K562 (cell line): ENCODE data around the gene NOTCH1. TPM values are rescaled to one million over a fixed set of nuclear protein-coding genes. Genes with fewer than 3 reads are reported as not detected.

Experiments used
- CUX1 ChIP-seq: fragments of 200-800 bp; sonication (Bioruptor generic); IDR thresholded peaks from 2 replicates; pipeline ENCODE4 v1.6.1; 2016; ENCODE audit warnings: missing genetic modification characterization, missing compliant biosample characterization
- CXXC5 ChIP-seq: fragments of 250-450 bp; sonication (Bioruptor Pico); IDR thresholded peaks from 2 replicates; pipeline ENCODE4 v1.8.0; 2022; ENCODE audit warnings: inconsistent platforms, mild to moderate bottlenecking, moderate library complexity
- HEY1 ChIP-seq: fragments of 250-450 bp; sonication (Bioruptor Pico); IDR thresholded peaks from 2 replicates; pipeline ENCODE4 v1.5.0; 2020; ENCODE audit warnings: mild to moderate bottlenecking, moderate library complexity, borderline replicate concordance
- HMG20A ChIP-seq: fragments of 450-650 bp; formaldehyde crosslinking; conservative IDR thresholded peaks from 2 replicates; pipeline ENCODE4 v1.4.0; 2020; ENCODE audit warnings: mild to moderate bottlenecking, mixed read lengths
- HNRNPH1 ChIP-seq: fragments of 200-400 bp; formaldehyde crosslinking; optimal IDR thresholded peaks from 2 replicates; pipeline ENCODE3; 2017; ENCODE audit warnings: low read depth, mild to moderate bottlenecking, low read length, moderate library complexity
- HOXB6 ChIP-seq: fragments of 250-450 bp; sonication (Bioruptor Pico); IDR thresholded peaks from 2 replicates; pipeline ENCODE4 v1.5.1; 2022; ENCODE audit warnings: mild to moderate bottlenecking, borderline replicate concordance
- JUNB ChIP-seq: fragments of 450-650 bp; formaldehyde crosslinking; conservative IDR thresholded peaks from 2 replicates; pipeline ENCODE4 v1.4.0; 2020; ENCODE audit warnings: mild to moderate bottlenecking
- KLF1 ChIP-seq: fragments of 450-650 bp; IDR thresholded peaks from 2 replicates; pipeline ENCODE4 v1.6.1; 2016; ENCODE audit warnings: missing genetic modification characterization, missing compliant biosample characterization
- KLF16 ChIP-seq: IDR thresholded peaks from 2 replicates; pipeline ENCODE4 v1.6.1; 2016; ENCODE audit warnings: antibody characterized with exemption
- MAFF ChIP-seq: IDR thresholded peaks from 2 replicates; pipeline ENCODE4 v1.6.1; 2012; ENCODE audit warnings: low read length, improper control_type of control experiment
- MBD2 ChIP-seq: sonication (generic); IDR thresholded peaks from 2 replicates; pipeline ENCODE4 v1.6.1; 2016; ENCODE audit warnings: low read depth, borderline replicate concordance
- MXI1 ChIP-seq: IDR thresholded peaks from 2 replicates; pipeline ENCODE4 v1.6.1; 2011; ENCODE audit warnings: low read depth, mild to moderate bottlenecking, improper control_type of control experiment, low read length
- PHB2 ChIP-seq: fragments of 450-650 bp; IDR thresholded peaks from 2 replicates; pipeline ENCODE4 v1.6.1; 2017; ENCODE audit warnings: low read depth
- PRPF4 ChIP-seq: fragments of 200-400 bp; formaldehyde crosslinking; IDR thresholded peaks from one replicate; pipeline ENCODE4 v1.6.1; 2017; ENCODE audit warnings: low read length, low read depth, mild to moderate bottlenecking; ENCODE audit not compliant: insufficient read depth, poor library complexity, severe bottlenecking
- PTTG1 ChIP-seq: fragments of 450-650 bp; IDR thresholded peaks from 2 replicates; pipeline ENCODE4 v1.6.1; 2016; ENCODE audit warnings: low read depth, mild to moderate bottlenecking, missing genetic modification characterization, missing compliant biosample characterization
- RUNX1 ChIP-seq: sonication (generic); IDR thresholded peaks from 2 replicates; pipeline ENCODE4 v1.6.1; 2016; ENCODE audit warnings: antibody characterized with exemption, low read depth
- SETDB1 ChIP-seq: IDR thresholded peaks from one replicate; pipeline ENCODE4 v1.6.1; 2012; ENCODE audit warnings: low read length, control low read depth, inconsistent platforms
- SIRT6 ChIP-seq: IDR thresholded peaks from one replicate; pipeline ENCODE4 v1.6.1; 2012; ENCODE audit warnings: low read depth, mild to moderate bottlenecking, control low read depth, inconsistent platforms, low read length, moderate library complexity
- SMAD2 ChIP-seq: fragments of 150-350 bp; IDR thresholded peaks from 2 replicates; pipeline ENCODE4 v1.6.1; 2014; ENCODE audit warnings: low read depth, mild to moderate bottlenecking, low read length
- TARDBP ChIP-seq: fragments of 450-650 bp; IDR thresholded peaks from 2 replicates; pipeline ENCODE4 v1.6.1; 2016
- THRB ChIP-seq: fragments of 450-650 bp; formaldehyde crosslinking; conservative IDR thresholded peaks from 2 replicates; pipeline ENCODE4 v1.4.0; 2022; ENCODE audit warnings: mild to moderate bottlenecking, missing genetic modification characterization
- WHSC1 ChIP-seq: IDR thresholded peaks from one replicate; pipeline ENCODE4 v1.6.1; 2012; ENCODE audit warnings: low read length, control low read depth, inconsistent platforms
- ZBTB1 ChIP-seq: sonication (generic); formaldehyde crosslinking; IDR thresholded peaks from 2 replicates; pipeline ENCODE4 v1.8.1; 2023; ENCODE audit warnings: missing genetic modification reagents, low read depth, mild to moderate bottlenecking, borderline replicate concordance
- ZBTB8A ChIP-seq: fragments of 450-650 bp; IDR thresholded peaks from 2 replicates; pipeline ENCODE4 v1.6.1; 2018; ENCODE audit warnings: mild to moderate bottlenecking, moderate library complexity; ENCODE audit not compliant: partially characterized antibody
- polyA plus RNA-seq, 8 experiments: library from polyadenylated mRNA; depleted of rRNA in 4 of 8; stranded (reverse) in 5 of 8; unstranded in 3 of 8; fragments of >200 nt; fragmentation: Nextera tagmentation in 2 of 8; fragmentation: Illumina TruSeq in 1 of 8; extraction: Ambion mirVana in 2 of 8; extraction: Trizol in 1 of 8; gene quantifications; 2 replicates each; pipeline versions ENCODE4 v1.2.1 to v1.2.3, GENCODE V29; 2011 to 2014; ENCODE audit warnings: inconsistent platforms in 1 of 8, missing spikeins in 1 of 8
- total RNA-seq, 7 experiments: library from RNA; depleted of rRNA in 6 of 7; stranded (reverse); fragments of >200 nt in 6 of 7; fragmentation: Illumina TruSeq in 2 of 7; extraction: Trizol in 2 of 7; gene quantifications; 2 replicates each; pipeline versions ENCODE4 v1.2.1 to v1.2.3, GENCODE V29; 2011 to 2021; ENCODE audit warnings: low replicate concordance in 1 of 7

The NOTCH1 gene
- total and polyA plus RNA-seq, 9 of the 15 experiments (the other 6 are each of a cell fraction or from before 2014, with no cell fraction given), result 0.03 to 31.4 (median 2.3) TPM

DNA sequence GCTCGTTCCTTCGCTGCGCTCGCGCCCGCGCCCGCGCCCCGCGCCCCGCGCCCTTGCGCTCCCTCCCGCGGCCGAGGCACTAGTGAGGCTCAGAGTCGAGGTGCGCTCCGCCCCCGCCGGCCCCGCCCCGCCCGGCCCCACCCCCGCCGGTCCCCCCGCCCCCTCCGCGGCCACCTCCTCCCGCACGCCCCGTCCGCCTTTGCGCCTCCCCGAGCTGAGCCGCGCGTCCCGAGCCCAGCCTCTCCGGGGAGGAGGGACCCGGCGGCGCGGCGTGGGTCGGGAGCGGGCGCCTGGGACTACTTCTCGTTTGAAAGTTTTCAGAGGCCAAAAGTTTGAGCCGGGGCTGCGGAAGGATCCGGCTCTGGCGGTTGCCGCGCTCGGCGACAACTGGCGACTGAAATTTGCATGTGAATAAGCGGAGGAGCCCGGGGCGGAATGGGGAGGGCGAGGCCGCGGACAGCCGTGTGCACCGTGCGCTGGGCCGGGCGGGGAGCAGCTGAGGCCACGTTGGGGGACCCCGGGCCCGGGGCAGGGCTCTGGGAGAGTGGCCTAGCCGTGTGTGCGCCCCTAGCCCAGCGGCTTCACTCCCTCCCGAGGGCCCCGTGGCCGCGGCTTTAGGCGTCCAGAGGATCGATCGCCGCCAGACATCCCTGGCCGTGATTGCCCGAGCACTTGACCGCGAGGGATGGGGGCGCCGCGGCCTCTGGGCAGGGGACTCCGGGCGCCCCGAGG is at the start of gene NOTCH1 (continued):
- TF ChIP-seq THRB (CRISPR knock-in tag) (no peak), PTTG1 (tag) (no peak), ZBTB8A (no peak), HEY1 (CRISPR knock-in tag) (no peak), PHB2 (no peak), CXXC5 (CRISPR knock-in tag) (peak; percentile 81), MBD2 (no peak), PRPF4 (no peak), HMG20A (no peak), WHSC1 (no peak), ZBTB1 (CRISPR knock-in tag) (no peak), CUX1 (CRISPR knock-in tag) (no peak), SETDB1 (no peak), KLF16 (no peak), RUNX1 (no peak), TARDBP (peak; percentile 60; the same call in 1 of the 2 replicates), SMAD2 (no peak), SIRT6 (no peak), KLF1 (tag) (no peak), HOXB6 (CRISPR knock-in tag) (no peak), JUNB (CRISPR knock-in tag) (no peak), HNRNPH1 (no peak), MAFF (no peak), MXI1 (peak; percentile 20; the same call in 1 of the 2 replicates)
